ENCODE results near the gene ADAM11. TPM values are rescaled to one million over a fixed set of nuclear protein-coding genes. Genes with fewer than 3 reads are reported as not detected.

Gene ADAM11
- total RNA-seq, 2 donors from 2014 or later: 0.41 to 5.7 TPM

- H3K27ac ChIP-seq: no peak overlapping the region
- ATAC-seq (ENCODE audit: insufficient number of reproducible peaks, low FRiP score, low read depth) (no peak), DNase-seq (ENCODE audit: low spot score) (no peak)
- no peaks in the 10 kb centered on the region for H3K9me3 ChIP-seq
- peaks cover 3% of the 10 kb centered on the region for H3K36me3 ChIP-seq
- no peak overlapping the region for H3K4me3 ChIP-seq
- no peaks in the 10 kb centered on the region for H3K27me3 ChIP-seq (replicated peaks; ENCODE audit: insufficient read depth)
- TF ChIP-seq CTCF (IDR thresholded peaks at IDR 0.05): no peak
- peaks cover 0 to 16% of the 10 kb centered on the region in 2 donors for H3K4me1 ChIP-seq (ENCODE audit: control insufficient read depth in 1 of 2, low read depth in 2 of 2)
Observed at GRCh38 chr17:44747566-44747965, 11.2 kb upstream of the ADAM11 start.

- Histone ChIP-seq H3K36me3 (peaks cover 3% of the 10 kb centered on the region), H3K4me3 (peak overlapping the region; percentile 13), H3K27ac (no peak overlapping the region), H3K9me3 (no peaks in the 10 kb centered on the region), H3K27me3 (replicated peaks; ENCODE audit: insufficient read depth) (no peaks in the 10 kb centered on the region), H3K4me1 (ENCODE audit: control insufficient read depth in 1 of 2, low read depth in 2 of 2) (peaks cover 0 to 16% of the 10 kb centered on the region in 2 donors)
- ATAC-seq (ENCODE audit: insufficient number of reproducible peaks, low FRiP score, low read depth) (no peak), DNase-seq (ENCODE audit: low spot score) (no peak)
- TF ChIP-seq CTCF (IDR thresholded peaks at IDR 0.05): no peak
Observed at GRCh38 chr17:44749076-44749979, 9.5 kb upstream of the ADAM11 start.

- Histone ChIP-seq H3K4me3 (peak overlapping the region; percentile 13), H3K27ac (no peak overlapping the region), H3K9me3 (no peaks in the 10 kb centered on the region), H3K36me3 (peaks cover 3% of the 10 kb centered on the region), H3K27me3 (replicated peaks; ENCODE audit: insufficient read depth) (no peaks in the 10 kb centered on the region), H3K4me1 (ENCODE audit: control insufficient read depth in 1 of 2, low read depth in 2 of 2) (peaks cover 0 to 16% of the 10 kb centered on the region in 2 donors)
- ATAC-seq (ENCODE audit: insufficient number of reproducible peaks, low FRiP score, low read depth) (no peak), DNase-seq (ENCODE audit: low spot score) (no peak)
- TF ChIP-seq CTCF (IDR thresholded peaks at IDR 0.05): no peak
Observed at GRCh38 chr17:44749980-44750318, 8.8 kb upstream of the ADAM11 start.

- Histone ChIP-seq H3K27ac (no peak overlapping the region), H3K27me3 (replicated peaks; ENCODE audit: insufficient read depth) (no peaks in the 10 kb centered on the region), H3K4me1 (ENCODE audit: control insufficient read depth in 1 of 2, low read depth in 2 of 2) (peaks cover 0 to 16% of the 10 kb centered on the region in 2 donors), H3K4me3 (no peak overlapping the region), H3K36me3 (peaks cover 3% of the 10 kb centered on the region), H3K9me3 (no peaks in the 10 kb centered on the region)
- DNase-seq (ENCODE audit: low spot score) (no peak), ATAC-seq (ENCODE audit: insufficient number of reproducible peaks, low FRiP score, low read depth) (no peak)
- no peak for TF ChIP-seq CTCF (IDR thresholded peaks at IDR 0.05)
Observed at GRCh38 chr17:44751331-44751730, 7.5 kb upstream of the ADAM11 start.

GRCh38 chr17:44751806-44752205, 7.0 kb upstream of the ADAM11 start:
- H3K27ac ChIP-seq: no peak overlapping the region
- ATAC-seq (ENCODE audit: insufficient number of reproducible peaks, low FRiP score, low read depth) (no peak), DNase-seq (ENCODE audit: low spot score) (no peak)
- H3K4me1 ChIP-seq (ENCODE audit: control insufficient read depth in 1 of 2, low read depth in 2 of 2): peaks cover 0 to 16% of the 10 kb centered on the region in 2 donors
- H3K36me3 ChIP-seq: peaks cover 3% of the 10 kb centered on the region
- H3K27me3 ChIP-seq (replicated peaks; ENCODE audit: insufficient read depth): no peaks in the 10 kb centered on the region
- H3K4me3 ChIP-seq: no peak overlapping the region
- TF ChIP-seq CTCF (IDR thresholded peaks at IDR 0.05): no peak
- H3K9me3 ChIP-seq: no peaks in the 10 kb centered on the region

All from thoracic aorta (tissue), 2 donors.